ENCODE results near the gene MAML3. TPM values are rescaled to one million over a fixed set of nuclear protein-coding genes. Genes with fewer than 3 reads are reported as not detected.

MAML3 gene
- total RNA-seq, 2 experiments from 2014 or later, result 2.5 to 2.6 TPM

- H3K9me3 Mint-ChIP-seq, result no peaks in the 10 kb centered on the region
- H3K4me1 Mint-ChIP-seq, result peaks cover 22% of the 10 kb centered on the region
- H3K4me3 Mint-ChIP-seq, result no peak overlapping the region
- peak overlapping the region; percentile 84 for H3K27ac Mint-ChIP-seq
- H3K36me3 Mint-ChIP-seq (ENCODE audit: low read depth), result peaks cover 4% of the 10 kb centered on the region
- DNase-seq, result peak; percentile 63
- CTCF ChIA-PET, result interaction anchor here (0.8 to 1.6 kb wide), 10 partner anchors 8 to 138 kb away, joined by 3 to 4 read pairs (median 3); partner anchors contain the start of gene MAML3
- POLR2A ChIA-PET, result interaction anchor here (0.9 to 2.0 kb wide), 6 partner anchors 12 to 128 kb away, joined by 3 to 16 read pairs (median 6); partner anchors contain the start of gene MAML3
- H3K27me3 Mint-ChIP-seq, result peaks cover 21% of the 10 kb centered on the region
Observed at GRCh38 chr4:140116442-140117104, 37.4 kb downstream of the MAML3 start.

- Mint-ChIP-seq H3K36me3 (ENCODE audit: low read depth) (peaks cover 4% of the 10 kb centered on the region), H3K4me1 (peaks cover 22% of the 10 kb centered on the region), H3K27ac (no peak overlapping the region), H3K9me3 (no peaks in the 10 kb centered on the region), H3K27me3 (peaks cover 12% of the 10 kb centered on the region), H3K4me3 (no peak overlapping the region)
- ChIA-PET POLR2A (no interaction called here), CTCF (no interaction called here)
- DNase-seq, result no peak
Observed at GRCh38 chr4:140115140-140115539, 38.8 kb downstream of the MAML3 start.

- ChIA-PET CTCF (no interaction called here), POLR2A (interaction anchor here (1.5 kb wide), 1 partner anchor 10 kb away, joined by 5 read pairs; no protein-coding TSS in a partner anchor)
Observed at GRCh38 chr4:140113653-140114052, 40.3 kb downstream of the MAML3 start.

GRCh38 chr4:140112576-140112975 lies 41.4 kb downstream of the MAML3 start:
- Mint-ChIP-seq H3K9me3 (no peaks in the 10 kb centered on the region), H3K4me3 (no peak overlapping the region), H3K27ac (no peak overlapping the region), H3K36me3 (ENCODE audit: low read depth) (peaks cover 4% of the 10 kb centered on the region), H3K27me3 (peaks cover 19% of the 10 kb centered on the region), H3K4me1 (peaks cover 35% of the 10 kb centered on the region)
- no peak for DNase-seq
- ChIA-PET CTCF (no interaction called here), POLR2A (interaction anchor here (1.0 kb wide), 1 partner anchor 17 kb away, joined by 3 read pairs; no protein-coding TSS in a partner anchor)

More at GRCh38 chr4:140113653-140114052, 40.3 kb downstream of the MAML3 start:
- Mint-ChIP-seq H3K27me3 (peaks cover 19% of the 10 kb centered on the region), H3K4me1 (peaks cover 26% of the 10 kb centered on the region), H3K9me3 (no peaks in the 10 kb centered on the region), H3K27ac (no peak overlapping the region), H3K36me3 (ENCODE audit: low read depth) (peaks cover 4% of the 10 kb centered on the region), H3K4me3 (no peak overlapping the region)
- DNase-seq, result no peak

GRCh38 chr4:140111256-140111655 lies 42.7 kb downstream of the MAML3 start:
- H3K4me3 Mint-ChIP-seq, result no peak overlapping the region
- peaks cover 3% of the 10 kb centered on the region for H3K36me3 Mint-ChIP-seq (ENCODE audit: low read depth)
- no peak overlapping the region for H3K27ac Mint-ChIP-seq
- peaks cover 22% of the 10 kb centered on the region for H3K27me3 Mint-ChIP-seq
- no peaks in the 10 kb centered on the region for H3K9me3 Mint-ChIP-seq
- H3K4me1 Mint-ChIP-seq, result peaks cover 27% of the 10 kb centered on the region
- ChIA-PET CTCF (interaction anchor here (0.5 kb wide), 1 partner anchor 63 kb away, joined by 3 read pairs; no protein-coding TSS in a partner anchor), POLR2A (interaction anchor here (1.0 kb wide), 1 partner anchor 16 kb away, joined by 3 read pairs; no protein-coding TSS in a partner anchor)
- DNase-seq, result no peak

GRCh38 chr4:140110542-140111215 lies 43.3 kb downstream of the MAML3 start:
- Mint-ChIP-seq H3K27ac (no peak overlapping the region), H3K4me3 (no peak overlapping the region), H3K9me3 (no peaks in the 10 kb centered on the region), H3K4me1 (peaks cover 26% of the 10 kb centered on the region), H3K27me3 (peaks cover 24% of the 10 kb centered on the region), H3K36me3 (ENCODE audit: low read depth) (no peaks in the 10 kb centered on the region)
- DNase-seq, result no peak
- CTCF ChIA-PET, result no interaction called here
- POLR2A ChIA-PET, result no interaction called here

- Mint-ChIP-seq H3K4me1 (peaks cover 25% of the 10 kb centered on the region), H3K36me3 (ENCODE audit: low read depth) (peaks cover 4% of the 10 kb centered on the region), H3K9me3 (no peaks in the 10 kb centered on the region), H3K27ac (no peak overlapping the region), H3K27me3 (peaks cover 24% of the 10 kb centered on the region), H3K4me3 (no peak overlapping the region)
- CTCF ChIA-PET, result no interaction called here
- DNase-seq, result no peak
- POLR2A ChIA-PET, result no interaction called here
Observed at GRCh38 chr4:140109737-140110136, 44.2 kb downstream of the MAML3 start.

GRCh38 chr4:140109292-140109691 lies 44.7 kb downstream of the MAML3 start:
- peaks cover 22% of the 10 kb centered on the region for H3K27me3 Mint-ChIP-seq
- peaks cover 26% of the 10 kb centered on the region for H3K4me1 Mint-ChIP-seq
- H3K27ac Mint-ChIP-seq, result no peak overlapping the region
- H3K4me3 Mint-ChIP-seq, result no peak overlapping the region
- no peaks in the 10 kb centered on the region for H3K9me3 Mint-ChIP-seq
- no peak for DNase-seq
- POLR2A ChIA-PET, result no interaction called here
- CTCF ChIA-PET, result no interaction called here
- H3K36me3 Mint-ChIP-seq (ENCODE audit: low read depth), result peaks cover 4% of the 10 kb centered on the region

GRCh38 chr4:140108713-140109230 lies 45.2 kb downstream of the MAML3 start:
- Mint-ChIP-seq H3K4me1 (peaks cover 27% of the 10 kb centered on the region), H3K27ac (no peak overlapping the region), H3K27me3 (peaks cover 20% of the 10 kb centered on the region), H3K36me3 (ENCODE audit: low read depth) (peaks cover 4% of the 10 kb centered on the region), H3K9me3 (no peaks in the 10 kb centered on the region), H3K4me3 (no peak overlapping the region)
- no peak for DNase-seq
- CTCF ChIA-PET, result no interaction called here
- POLR2A ChIA-PET, result no interaction called here

GRCh38 chr4:140108243-140108642 lies 45.7 kb downstream of the MAML3 start:
- H3K4me1 Mint-ChIP-seq, result peaks cover 32% of the 10 kb centered on the region
- CTCF ChIA-PET, result no interaction called here
- no peak overlapping the region for H3K27ac Mint-ChIP-seq
- no peaks in the 10 kb centered on the region for H3K9me3 Mint-ChIP-seq
- H3K27me3 Mint-ChIP-seq, result peaks cover 19% of the 10 kb centered on the region
- DNase-seq, result no peak
- no peak overlapping the region for H3K4me3 Mint-ChIP-seq
- H3K36me3 Mint-ChIP-seq (ENCODE audit: low read depth), result peaks cover 4% of the 10 kb centered on the region
- POLR2A ChIA-PET, result no interaction called here

- no peak overlapping the region for H3K4me3 Mint-ChIP-seq
- no peaks in the 10 kb centered on the region for H3K9me3 Mint-ChIP-seq
- POLR2A ChIA-PET, result interaction anchor here (1.9 kb wide), 1 partner anchor 10 kb away, joined by 10 read pairs; no protein-coding TSS in a partner anchor
- no peak for DNase-seq
- no peak overlapping the region for H3K27ac Mint-ChIP-seq
- CTCF ChIA-PET, result no interaction called here
- peaks cover 9% of the 10 kb centered on the region for H3K36me3 Mint-ChIP-seq (ENCODE audit: low read depth)
- peaks cover 16% of the 10 kb centered on the region for H3K27me3 Mint-ChIP-seq
- peaks cover 51% of the 10 kb centered on the region for H3K4me1 Mint-ChIP-seq
Observed at GRCh38 chr4:140106289-140106844, 47.6 kb downstream of the MAML3 start.

- Mint-ChIP-seq H3K36me3 (ENCODE audit: low read depth) (peaks cover 9% of the 10 kb centered on the region), H3K9me3 (no peaks in the 10 kb centered on the region), H3K27me3 (peaks cover 16% of the 10 kb centered on the region), H3K4me3 (no peak overlapping the region), H3K4me1 (peaks cover 60% of the 10 kb centered on the region), H3K27ac (no peak overlapping the region)
- CTCF ChIA-PET, result interaction anchor here (1.2 kb wide), 1 partner anchor 10 kb away, joined by 3 read pairs; no protein-coding TSS in a partner anchor
- no peak for DNase-seq
- POLR2A ChIA-PET, result interaction anchor here (1.9 to 2.1 kb wide), 2 partner anchors 10 to 11 kb away, joined by 7 to 10 read pairs; no protein-coding TSS in a partner anchor
Observed at GRCh38 chr4:140105436-140105835, 48.5 kb downstream of the MAML3 start.

- peak overlapping the region; percentile 95 for H3K27ac Mint-ChIP-seq
- ChIA-PET CTCF (interaction anchor here (0.7 to 1.1 kb wide), 7 partner anchors 9 to 151 kb away, joined by 3 to 5 read pairs (median 3); no protein-coding TSS in a partner anchor), POLR2A (interaction anchor here (0.6 to 2.3 kb wide), 11 partner anchors 9 to 547 kb away, joined by 3 to 10 read pairs (median 5); no protein-coding TSS in a partner anchor)
- H3K4me3 Mint-ChIP-seq, result peak overlapping the region; percentile 22
- peaks cover 8% of the 10 kb centered on the region for H3K27me3 Mint-ChIP-seq
- H3K36me3 Mint-ChIP-seq (ENCODE audit: low read depth), result peaks cover 9% of the 10 kb centered on the region
- H3K9me3 Mint-ChIP-seq, result no peaks in the 10 kb centered on the region
- H3K4me1 Mint-ChIP-seq, result peaks cover 74% of the 10 kb centered on the region
- DNase-seq, result peak; percentile 81
Observed at GRCh38 chr4:140103676-140104075, 50.3 kb downstream of the MAML3 start.

All from activated CD4-positive, alpha-beta memory T cell treated with anti-CD3 and anti-CD28 coated beads, Interleukin-2, amount 10 ng/mL, durations not matched to agents 7 days and 5 days (primary cell).